ENCODE data around the gene MBP.

DNA sequence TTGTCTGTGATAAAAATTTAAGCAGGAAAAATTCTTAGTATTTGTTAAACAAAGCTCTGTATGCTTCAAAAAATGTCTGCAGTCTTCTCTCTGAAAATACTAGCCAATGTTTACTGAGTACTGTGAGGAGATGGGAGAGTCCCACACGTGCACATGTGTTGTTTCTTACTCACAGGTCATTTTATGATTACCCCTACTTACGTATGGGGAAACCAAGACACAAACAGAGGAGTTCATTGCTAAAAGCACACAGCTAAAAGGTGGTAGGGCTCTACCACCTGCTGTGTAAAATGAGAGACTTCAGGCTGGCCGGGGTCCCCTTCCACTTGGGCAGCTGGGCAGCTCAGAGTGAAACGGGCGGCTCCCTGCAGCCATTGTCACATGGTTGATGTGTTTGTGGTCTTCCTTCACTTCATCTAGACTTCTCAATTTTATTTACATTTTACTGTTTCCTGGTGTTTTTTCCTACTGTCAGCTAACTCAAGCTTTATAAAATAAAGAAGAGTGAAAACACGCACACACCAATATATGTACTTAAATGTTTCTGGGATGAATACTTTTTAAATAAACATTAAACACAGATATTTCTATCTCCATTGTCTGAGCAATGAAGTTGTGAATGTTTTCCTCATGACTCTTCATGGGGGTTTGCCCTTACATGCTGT is 71.2 kb downstream of the MBP start:
- no peak for TF ChIP-seq CTCF (IDR thresholded peaks at IDR 0.05)
- TF ChIP-seq POLR2A (IDR thresholded peaks at IDR 0.05), result no peak

Measured in lower leg skin (tissue), 3 donors.